Adrenal gland (tissue), 5 donors: ENCODE data around the gene GMDS.

Experiments used
- POLR2A ChIP-seq, 2 donors: fragments of 450-650 bp; IDR thresholded peaks; one replicate each; pipeline ENCODE4 v1.6.1; 2017; ENCODE audit warnings: antibody characterized with exemption in 2 of 2, mild to moderate bottlenecking in 2 of 2, moderate library complexity in 1 of 2
- TF ChIP-seq, protein P1 (sequence below), 6 experiments: fragments of 450-650 bp in 4 of 6; fragments of 200-600 bp in 2 of 6; sonication (generic) in 1 of 6; IDR thresholded peaks; 1 replicate in 5 of 6; 2 replicates in 1 of 6; pipeline versions ENCODE4 v1.5.1 to v1.8.0; 2016 to 2021; ENCODE audit warnings: antibody characterized with exemption in 6 of 6, mild to moderate bottlenecking in 2 of 6, moderate library complexity in 1 of 6
- donor health status: DM: no; HTN: no; CAD: no.

DNA sequence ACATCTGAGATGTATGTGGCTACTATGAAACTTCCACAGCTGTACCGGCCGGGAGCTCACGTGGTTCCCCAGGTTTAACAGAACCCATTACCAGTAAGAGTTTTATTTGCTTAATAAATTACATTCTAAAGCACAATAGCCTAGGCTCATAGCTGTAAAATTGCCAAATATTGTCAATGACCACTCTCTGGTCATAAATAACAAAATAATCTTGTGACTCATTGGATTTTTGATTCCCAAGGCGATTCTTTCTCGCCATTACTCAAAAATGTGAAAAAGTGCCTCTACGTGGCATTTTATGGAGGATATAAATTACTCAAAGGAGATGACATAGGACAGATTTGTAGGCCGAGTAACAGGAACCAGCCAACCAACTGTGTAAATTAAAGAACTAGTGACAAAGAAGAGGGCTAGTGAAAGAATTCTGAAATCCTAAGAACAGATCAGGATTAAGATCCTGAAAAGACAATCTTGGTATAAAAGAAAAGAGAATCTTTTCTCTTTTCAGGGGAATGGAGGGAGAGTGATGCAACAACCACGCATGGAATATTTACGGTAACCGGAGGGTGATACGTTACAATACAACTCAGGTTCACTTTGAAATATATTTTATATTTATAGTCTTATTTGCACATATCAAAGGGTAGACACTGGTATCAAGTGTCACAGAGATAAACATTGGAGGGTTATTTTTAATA, 436.0 kb downstream of the GMDS start:
- TF ChIP-seq, protein P1, sequence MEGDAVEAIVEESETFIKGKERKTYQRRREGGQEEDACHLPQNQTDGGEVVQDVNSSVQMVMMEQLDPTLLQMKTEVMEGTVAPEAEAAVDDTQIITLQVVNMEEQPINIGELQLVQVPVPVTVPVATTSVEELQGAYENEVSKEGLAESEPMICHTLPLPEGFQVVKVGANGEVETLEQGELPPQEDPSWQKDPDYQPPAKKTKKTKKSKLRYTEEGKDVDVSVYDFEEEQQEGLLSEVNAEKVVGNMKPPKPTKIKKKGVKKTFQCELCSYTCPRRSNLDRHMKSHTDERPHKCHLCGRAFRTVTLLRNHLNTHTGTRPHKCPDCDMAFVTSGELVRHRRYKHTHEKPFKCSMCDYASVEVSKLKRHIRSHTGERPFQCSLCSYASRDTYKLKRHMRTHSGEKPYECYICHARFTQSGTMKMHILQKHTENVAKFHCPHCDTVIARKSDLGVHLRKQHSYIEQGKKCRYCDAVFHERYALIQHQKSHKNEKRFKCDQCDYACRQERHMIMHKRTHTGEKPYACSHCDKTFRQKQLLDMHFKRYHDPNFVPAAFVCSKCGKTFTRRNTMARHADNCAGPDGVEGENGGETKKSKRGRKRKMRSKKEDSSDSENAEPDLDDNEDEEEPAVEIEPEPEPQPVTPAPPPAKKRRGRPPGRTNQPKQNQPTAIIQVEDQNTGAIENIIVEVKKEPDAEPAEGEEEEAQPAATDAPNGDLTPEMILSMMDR (IDR thresholded peaks at IDR 0.05): no peak
- TF ChIP-seq POLR2A (IDR thresholded peaks at IDR 0.05): no peak
